Measurements from ENCODE around the gene ZNF740. TPM values are rescaled to one million over a fixed set of nuclear protein-coding genes. Genes with fewer than 3 reads are reported as not detected.
"Not testable (repeated sequence)": the region's sequence is repeated elsewhere in the genome, so short reads cannot be mapped to it uniquely, and the experiment has no call there.

The ZNF740 gene
- total RNA-seq, 1 donor from 2014 or later, result 51.0 TPM

DNA sequence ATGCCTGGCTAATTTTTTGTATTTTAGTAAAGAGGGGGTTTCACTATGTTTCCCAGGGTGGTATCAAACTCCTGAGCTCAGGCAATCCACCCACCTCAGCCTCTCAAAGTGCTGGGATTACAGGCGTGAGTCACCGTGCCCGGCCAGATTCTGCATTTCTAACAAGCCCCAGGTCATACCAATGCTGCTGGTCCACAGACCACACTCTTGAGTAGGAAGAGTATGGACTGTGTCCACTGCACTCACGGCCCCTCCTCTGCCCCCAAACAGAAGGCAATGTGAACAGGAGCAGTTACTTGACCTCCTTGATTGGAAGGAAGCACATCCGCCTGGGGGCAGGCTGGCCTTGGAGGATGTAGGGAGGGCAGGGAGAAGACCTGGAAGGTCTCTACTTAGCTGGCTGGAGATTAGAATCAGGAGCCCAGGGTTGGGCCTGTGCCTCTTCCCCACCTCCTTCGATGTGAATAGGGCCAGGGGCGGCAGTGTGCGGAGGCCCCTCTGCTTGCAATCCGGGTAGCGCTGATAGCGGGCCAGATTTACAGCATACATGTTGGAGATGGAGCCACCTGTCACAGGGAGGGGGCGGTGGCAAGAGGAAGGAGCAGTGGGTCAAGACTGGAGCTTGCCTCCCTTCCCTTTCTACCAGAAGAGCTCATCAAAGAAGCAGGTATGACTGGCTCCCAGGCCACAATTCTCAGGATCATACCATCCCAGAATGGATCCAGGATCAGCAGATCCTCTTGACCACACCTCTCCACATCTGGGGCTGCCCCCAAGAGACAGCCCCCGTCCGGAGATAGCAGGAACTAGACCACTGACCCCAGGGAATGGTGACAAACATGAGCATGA, 9.4 kb upstream of the ZNF740 start:
- intact Hi-C loops (cut with DNase I), result no loop called here
- DNase-seq (ENCODE audit: low spot score) (no peak), ATAC-seq (no peak)

DNA sequence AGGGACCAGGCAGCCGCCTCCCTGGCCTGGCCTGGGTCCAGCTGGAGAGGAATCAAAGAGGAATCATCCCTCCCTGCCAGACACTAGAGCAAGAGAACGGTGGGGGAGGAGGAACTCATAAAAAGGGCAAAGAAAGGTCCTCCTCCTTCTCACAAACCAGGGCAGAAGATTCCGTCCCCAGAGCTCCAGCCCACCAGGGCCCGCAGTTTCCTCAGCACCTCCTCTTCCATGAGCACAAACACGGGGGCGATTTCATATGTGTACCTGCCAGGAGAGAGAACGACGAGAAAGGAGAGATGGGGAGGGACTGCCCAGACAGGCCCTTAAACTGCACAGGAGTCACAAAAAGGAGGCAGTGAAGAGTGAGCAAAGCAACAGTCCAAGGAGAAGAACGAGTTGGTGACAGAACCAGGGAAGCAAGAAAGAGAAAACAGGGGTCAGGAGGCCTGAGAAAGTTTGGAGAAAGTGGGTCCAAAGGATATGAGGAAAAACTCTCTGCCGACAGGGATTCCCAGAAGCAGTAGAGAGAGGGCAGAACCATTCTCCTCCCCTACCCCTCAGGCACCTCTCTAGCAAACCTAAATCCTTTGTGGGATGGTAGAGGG, 8.7 kb upstream of the ZNF740 start:
- intact Hi-C loops (cut with DNase I), result no loop called here
- no peak for DNase-seq (ENCODE audit: low spot score)
- no peak for ATAC-seq

DNA sequence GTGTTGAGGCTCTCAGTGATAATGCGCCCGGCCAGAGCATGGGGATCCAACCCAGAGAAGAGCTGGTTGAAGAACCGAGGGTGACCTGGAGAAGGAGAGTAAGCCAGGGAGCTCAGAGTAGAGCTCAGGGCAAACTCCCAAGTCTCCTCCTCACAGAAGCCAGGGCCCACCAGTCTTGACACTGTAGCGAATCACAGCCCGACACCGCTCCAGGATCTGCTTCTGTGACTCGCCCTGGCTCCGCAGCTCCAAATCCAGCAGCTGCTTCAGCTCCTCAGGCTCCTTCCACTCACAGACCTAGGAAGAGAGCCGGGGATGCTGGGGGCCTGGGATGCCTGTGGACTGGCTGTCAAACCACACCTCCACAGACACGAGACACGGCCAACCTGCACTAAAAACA, 8.2 kb upstream of the ZNF740 start:
- DNase-seq (ENCODE audit: low spot score) (no peak), ATAC-seq (peak; percentile 40)
- intact Hi-C loops (cut with DNase I), result no loop called here

DNA sequence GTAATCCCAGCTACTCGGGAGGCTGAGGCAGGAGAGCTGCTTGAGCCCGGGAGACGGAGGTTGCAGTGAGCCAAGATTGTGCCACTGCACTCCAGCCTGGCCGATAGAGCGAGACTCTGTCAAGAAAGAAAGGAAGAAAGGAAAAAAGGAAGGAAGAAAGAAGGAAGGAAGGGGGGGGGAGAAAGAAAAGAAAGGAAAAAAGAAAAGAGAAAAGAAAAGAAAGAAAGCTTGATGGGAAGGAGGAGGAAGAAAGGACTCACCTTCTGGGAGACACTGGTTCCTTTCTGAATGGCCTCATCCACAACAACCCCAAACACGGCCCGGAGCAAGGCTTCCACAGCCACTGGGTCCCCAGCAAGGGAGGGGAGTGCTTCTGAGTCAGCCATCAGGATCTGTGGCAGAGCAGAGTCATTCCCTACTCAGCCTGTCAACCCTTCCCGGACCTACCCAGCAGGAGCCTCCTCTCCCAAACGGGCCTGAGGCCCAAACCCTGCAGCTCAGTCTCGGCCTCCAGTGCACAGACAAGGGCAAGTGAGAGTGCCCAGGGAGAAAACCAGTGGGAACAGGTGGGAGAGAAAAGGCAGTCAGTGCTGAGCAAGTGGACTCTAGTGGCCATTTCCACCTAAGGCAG, 7.3 kb upstream of the ZNF740 start:
- intact Hi-C loops (cut with DNase I), result no loop called here
- ATAC-seq (no peak), DNase-seq (ENCODE audit: low spot score) (no peak)

DNA sequence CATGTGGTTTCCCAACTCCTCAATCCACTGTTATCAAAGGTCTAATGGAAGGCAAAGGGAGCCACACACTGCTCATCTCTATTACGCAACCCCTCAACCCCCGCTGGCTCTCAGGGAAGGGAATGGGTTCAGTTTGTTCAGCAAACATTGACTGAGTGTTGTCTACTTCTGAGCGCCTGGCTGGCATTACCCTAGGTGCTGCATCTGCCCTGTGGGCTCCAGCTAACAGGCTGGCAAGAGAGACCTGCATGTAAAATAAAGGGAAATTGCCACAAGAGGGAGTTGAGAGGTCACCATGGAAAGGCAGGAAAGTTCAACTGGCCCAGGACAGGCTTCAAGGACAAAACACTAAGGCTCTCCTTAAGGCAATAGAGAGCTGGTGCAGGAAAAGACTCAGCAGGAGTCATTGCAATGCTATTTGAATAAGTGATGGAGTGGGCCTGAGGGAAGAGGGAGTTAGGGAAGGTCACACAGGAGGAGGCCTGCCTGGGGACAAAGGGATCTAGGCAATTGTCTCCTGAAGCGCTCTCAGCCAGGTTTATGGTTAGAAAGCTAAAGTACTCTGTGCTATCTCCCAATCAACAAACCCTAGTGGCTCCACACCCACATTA, 5.5 kb upstream of the ZNF740 start:
- DNase-seq (ENCODE audit: low spot score) (no peak), ATAC-seq (peak; percentile 46)
- intact Hi-C loops (cut with DNase I), result no loop called here

DNA sequence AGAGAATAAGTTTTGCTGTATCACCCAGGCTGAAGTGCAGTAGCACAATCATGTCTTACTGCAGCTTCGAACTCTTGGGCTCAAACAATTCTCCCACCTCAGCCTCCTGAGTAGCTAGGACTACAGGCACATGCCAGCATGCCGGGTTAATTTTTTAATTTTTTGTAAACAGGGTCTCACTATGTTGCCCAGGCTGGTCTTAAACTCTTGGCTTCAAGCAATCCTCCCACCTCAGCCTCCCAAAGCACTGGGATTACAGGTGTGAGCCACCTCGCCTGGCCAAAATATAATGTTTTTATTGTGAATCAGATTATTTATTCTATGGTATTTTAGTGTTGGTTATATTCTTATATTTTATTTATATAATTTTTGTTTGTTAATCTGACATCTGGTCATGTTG, 3.8 kb upstream of the ZNF740 start:
- DNase-seq (ENCODE audit: low spot score) (no peak), ATAC-seq (no peak)
- intact Hi-C loops (cut with DNase I), result no loop called here

DNA sequence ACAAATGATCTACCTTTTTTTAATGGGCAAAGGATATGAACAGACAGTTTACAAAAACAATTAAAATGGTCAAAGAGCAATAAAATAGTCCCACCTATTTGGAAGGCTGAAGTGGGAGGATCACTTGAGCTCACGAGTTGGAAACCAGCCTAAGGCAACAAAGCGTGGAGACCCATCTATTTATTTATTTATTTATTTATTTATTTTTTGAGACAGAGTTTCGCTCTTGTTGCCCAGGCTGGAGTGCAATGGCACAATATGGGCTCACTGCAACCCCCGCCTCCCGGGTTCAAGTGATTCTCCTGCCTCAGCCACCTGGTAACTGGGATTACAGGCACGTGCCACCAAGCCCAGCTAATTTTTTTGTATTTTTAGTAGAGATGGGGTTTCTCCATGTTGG, 3.1 kb upstream of the ZNF740 start:
- intact Hi-C loops (cut with DNase I); ATAC-seq; DNase-seq (ENCODE audit: low spot score): not testable (repeated sequence)

DNA sequence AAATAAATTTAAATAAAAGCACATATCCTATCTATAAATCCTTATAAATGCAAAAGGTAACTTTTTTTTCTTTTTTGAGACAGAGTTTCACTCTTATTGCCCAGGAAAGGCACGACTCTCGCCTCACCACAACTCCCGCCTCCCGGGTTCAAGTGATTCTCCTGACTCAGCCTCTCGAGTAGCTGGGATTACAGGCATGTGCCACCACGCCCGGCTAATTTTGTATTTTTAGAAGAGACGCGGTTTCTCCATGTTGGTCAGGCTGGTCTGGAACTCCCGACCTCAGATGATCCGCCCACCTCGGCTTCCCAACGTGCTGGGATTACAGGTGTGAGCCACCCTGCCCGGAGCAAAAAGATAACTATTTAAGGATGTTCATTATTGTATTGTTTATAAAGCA, 1.7 kb upstream of the ZNF740 start:
- intact Hi-C loops (cut with DNase I); DNase-seq (ENCODE audit: low spot score); ATAC-seq: not testable (repeated sequence)

DNA sequence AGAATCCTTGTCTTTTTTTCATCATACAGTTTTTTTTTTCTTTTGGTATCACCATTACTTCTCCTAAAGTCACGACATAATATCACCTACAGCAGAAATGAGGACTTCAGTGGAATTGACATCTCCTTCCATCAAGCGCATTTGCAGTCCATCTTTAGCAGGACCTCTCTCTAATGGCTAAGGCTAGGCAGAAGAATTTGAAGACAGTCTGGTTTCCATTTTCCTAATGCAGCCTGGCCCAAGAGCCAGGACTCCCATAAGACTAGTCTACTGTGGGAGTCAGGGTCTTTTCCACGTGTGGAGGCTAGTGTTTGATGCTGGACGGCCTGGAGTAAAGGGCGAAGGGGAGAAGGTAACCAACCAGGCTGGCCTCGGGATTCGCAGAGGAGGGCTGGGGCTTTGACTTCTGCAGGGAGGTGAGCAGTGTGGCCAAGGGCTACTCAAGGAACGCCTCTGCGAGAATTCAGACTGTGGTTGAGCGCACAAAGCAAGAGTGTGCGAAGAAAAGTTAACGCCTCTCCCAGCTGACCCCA, 769 bp upstream of the ZNF740 start:
- DNase-seq (ENCODE audit: low spot score) (no peak), ATAC-seq (peak; percentile 38)
- intact Hi-C loops (cut with DNase I), result no loop called here

DNA sequence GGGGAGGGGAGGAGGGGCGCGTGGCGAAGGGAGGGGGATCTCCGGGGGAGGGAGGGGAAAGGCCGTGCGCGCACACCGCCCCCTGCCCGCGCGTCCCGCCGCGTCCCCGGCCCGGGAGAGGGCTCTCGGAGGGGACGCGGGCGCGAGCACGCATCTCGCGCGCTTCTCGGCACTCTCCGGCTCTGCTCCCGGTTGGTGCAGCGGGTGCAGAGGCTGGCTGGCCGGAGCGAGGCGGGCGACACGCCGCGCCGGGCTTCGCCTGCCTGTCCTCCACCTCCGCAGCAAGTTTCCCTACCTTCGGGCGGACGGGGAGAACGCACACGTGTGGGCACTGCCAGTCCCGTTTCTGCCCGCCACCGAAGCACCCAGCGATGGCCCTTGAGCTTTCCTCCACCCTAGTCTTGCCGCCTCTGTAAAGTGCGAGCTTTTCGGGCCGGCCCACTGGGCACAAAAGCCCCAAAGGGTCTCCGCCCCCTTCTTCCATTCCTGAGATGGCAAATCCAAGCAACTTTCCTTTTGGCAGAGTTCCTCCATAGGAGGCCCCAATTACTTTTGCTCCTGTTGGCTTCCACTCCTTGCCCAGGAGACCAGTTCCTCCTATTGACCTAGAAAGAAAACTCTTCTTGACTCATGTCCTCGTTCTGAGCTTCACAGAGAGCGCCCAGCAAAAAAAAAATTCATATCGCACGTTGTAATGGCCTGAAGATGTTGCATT, 566 bp downstream of the ZNF740 start:
- ATAC-seq, result peak; percentile 82
- intact Hi-C loops (cut with DNase I), result no loop called here
- peak; percentile 88 for DNase-seq (ENCODE audit: low spot score)

DNA sequence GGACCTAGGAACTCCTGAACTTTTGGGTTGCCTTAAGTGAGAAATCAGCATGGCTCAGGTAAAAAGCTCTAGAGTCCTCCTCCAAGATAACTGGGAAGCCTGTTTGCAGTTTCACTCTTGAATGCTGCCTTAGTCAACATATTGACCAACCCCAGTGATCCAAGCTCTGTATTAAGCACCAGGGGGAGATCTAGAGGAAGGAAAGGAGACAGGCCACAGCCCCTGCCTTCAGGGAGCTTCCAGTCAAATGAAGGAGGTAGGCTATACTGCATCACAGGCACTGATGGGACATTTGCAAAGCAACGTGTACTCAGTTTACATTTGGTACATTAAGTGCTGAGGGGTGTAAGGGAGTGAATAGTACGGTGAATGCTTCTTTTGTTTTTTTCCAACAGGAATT, 1.4 kb downstream of the ZNF740 start:
- no peak for ATAC-seq
- DNase-seq (ENCODE audit: low spot score), result no peak
- intact Hi-C loops (cut with DNase I), result no loop called here

DNA sequence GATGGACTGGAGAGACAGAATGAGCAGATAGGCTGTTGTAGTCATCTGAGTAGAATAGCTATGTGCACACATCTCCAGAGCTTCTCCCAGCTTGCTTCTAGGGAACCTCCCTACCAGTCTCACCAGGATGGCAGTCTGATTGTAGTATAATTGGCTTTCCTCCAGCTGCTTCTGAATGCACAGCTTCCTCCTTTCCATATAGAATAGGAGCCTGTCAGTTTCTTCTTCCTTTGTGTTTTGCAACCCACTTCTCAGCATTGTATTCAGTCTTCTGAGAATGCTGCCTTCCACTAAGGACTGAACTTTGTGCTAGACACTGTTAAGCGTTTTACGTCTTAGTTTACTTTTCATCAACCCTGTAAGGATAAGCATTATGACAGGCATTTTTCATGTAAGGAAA, 2.4 kb downstream of the ZNF740 start:
- intact Hi-C loops (cut with DNase I), result no loop called here
- DNase-seq (ENCODE audit: low spot score) (no peak), ATAC-seq (no peak)

DNA sequence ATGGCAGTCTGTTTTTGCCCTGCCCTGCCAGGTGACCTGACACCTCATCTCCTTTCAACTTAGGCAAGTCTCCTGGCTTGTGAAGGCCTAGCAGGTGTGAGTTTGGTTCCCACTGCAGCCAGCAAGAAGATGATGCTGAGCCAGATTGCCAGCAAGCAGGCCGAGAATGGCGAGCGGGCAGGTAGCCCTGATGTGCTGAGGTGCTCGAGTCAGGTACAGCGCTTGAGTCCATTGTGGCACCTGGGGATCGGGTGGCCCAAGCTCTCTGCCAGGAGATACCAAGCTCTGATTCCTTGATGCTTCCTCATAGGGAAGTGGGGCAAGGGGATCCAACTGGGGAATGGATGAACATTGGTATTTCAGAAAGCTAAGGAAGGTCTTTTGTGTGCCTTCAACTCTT, 4.3 kb downstream of the ZNF740 start:
- DNase-seq (ENCODE audit: low spot score), result no peak

DNA sequence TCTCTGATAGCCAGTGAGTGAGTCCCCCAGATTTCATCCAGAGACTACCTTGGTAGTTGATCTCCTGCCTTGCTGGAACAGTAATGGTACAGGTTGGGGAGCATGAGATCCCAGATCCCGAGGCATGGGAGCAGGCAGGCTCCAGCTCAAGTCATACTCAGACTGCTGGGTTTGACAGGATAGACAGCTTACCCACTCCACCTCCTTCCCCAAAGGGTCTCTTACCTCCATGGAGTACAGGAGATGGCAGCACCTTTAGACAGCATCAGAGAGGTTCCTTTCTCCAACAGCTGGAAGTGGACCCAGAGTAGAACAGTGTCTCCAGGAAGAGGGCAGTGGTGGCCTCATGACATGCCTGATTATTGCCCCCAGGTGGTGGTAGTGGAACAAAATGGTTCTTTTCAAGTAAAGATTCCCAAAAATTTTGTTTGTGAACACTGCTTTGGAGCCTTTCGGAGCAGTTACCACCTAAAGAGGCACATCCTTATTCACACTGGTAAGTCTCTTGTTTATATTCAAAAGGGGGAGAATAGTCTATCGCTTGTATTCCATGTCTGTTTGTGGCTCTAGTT, 5.1 kb downstream of the ZNF740 start:
- DNase-seq (ENCODE audit: low spot score) (no peak), ATAC-seq (no peak)
- intact Hi-C loops (cut with DNase I), result no loop called here

More for the DNA sequence above, 4.3 kb downstream of the ZNF740 start:
- intact Hi-C loops (cut with DNase I), result no loop called here
- ATAC-seq, result no peak

DNA sequence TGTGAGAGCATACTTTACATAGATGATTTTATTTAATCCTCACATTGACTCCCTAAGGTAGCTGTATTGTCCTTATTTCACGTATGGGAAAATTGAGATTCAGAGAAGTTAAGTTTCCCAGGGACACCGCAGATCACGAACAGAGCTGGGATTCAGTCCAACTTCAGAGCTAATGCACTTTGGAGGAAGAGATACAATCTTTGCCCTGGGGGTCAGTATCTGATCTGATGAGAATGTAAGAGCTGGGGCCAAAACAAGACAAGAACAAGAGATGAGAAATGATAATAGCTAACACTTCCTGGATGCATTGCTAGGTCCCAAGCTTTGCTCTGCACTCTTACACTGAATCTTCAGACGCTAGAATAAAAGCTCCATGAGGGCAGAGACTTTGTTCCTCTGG, 6.2 kb downstream of the ZNF740 start:
- DNase-seq (ENCODE audit: low spot score), result no peak
- intact Hi-C loops (cut with DNase I), result no loop called here
- ATAC-seq, result no peak

DNA sequence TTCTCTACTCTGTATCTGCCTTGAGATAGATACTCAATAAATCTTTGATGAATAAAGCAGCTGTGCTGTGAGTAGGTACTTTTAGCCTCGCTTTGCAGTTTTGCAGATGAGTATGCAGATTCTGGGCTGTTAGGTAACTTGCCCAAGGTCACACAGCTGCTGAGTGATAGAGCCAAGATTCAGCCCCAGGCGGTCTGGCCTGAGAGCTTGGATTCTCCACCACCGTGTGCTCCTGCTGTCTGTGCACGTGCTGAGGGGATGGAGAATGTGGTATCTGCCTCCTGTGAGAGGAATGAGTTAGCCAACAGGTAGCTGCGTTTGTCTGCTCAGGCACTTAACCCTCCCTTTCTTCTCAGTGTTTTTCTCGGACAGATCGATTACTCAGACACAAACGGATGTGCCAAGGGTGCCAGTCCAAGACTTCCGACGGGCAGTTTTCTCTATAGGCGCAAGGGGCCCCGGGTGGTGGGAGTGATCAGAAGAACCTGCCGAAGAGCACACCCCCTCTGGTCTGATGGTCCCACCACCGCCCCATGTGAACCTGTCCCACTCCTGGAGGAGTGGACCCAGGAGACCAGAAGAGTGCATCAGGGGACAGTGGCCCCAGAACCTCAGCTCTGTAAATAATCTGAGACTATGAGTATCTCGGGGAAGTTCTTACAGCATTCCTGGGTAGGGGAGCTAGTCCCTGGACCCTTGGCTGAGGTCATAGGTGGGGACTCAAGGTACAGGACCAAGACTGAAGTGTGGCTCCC, 6.8 kb downstream of the ZNF740 start:
- intact Hi-C loops (cut with DNase I), result no loop called here
- DNase-seq (ENCODE audit: low spot score) (no peak), ATAC-seq (no peak)

DNA sequence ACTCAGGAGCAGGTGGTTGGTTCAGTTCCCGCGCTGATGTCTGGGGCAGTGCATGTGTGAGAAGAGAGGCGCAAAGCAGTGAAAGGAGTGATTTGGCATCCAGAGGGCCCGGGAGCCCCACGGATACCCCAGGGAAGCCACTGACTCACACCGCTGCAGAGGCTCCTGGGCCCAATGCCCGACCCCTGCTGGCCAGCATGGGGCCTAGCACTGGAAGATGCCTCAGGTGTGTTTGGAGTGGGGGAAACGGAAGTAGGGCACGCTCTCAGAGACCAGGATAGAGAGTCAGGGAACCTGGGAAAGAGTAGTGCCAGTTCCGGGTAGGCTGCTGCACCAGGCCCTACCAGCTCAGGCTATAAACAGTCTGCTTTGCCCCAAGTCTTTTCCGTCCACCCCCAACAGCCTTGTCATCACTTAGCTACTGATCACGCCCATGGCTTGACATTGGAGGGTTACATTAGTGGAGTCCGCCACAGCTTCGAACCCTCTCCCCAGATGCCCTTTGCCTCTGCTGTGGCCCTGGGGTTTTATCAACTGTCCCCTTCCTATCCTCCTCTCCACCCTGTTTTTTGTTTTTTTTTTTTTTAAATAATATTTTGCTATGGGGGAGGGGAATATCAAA, 9.7 kb downstream of the ZNF740 start:
- DNase-seq (ENCODE audit: low spot score) (no peak), ATAC-seq (peak; percentile 87)
- intact Hi-C loops (cut with DNase I), result loop anchor here (10.0 kb wide), 1 partner anchor 125 kb away; no protein-coding TSS in a partner anchor

All from sciatic nerve (tissue), 2 donors.